K562 (cell line): ENCODE measurements around the gene KATNB1.

Experiments used
- DACH1 ChIP-seq: fragments of 450-650 bp; IDR thresholded peaks from 2 replicates; pipeline ENCODE4 v1.6.1; 2018; ENCODE audit not compliant: partially characterized antibody
- HDAC1 ChIP-seq, 2 experiments: fragments of 450-650 bp; IDR thresholded peaks; 2 replicates each; pipeline ENCODE4 v1.6.1; 2016 to 2017; ENCODE audit warnings: inconsistent platforms in 1 of 2, mild to moderate bottlenecking in 1 of 2, moderate library complexity in 1 of 2
- L3MBTL2 ChIP-seq: fragments of 450-650 bp; IDR thresholded peaks from 2 replicates; pipeline ENCODE4 v1.6.1; 2016; ENCODE audit warnings: mild to moderate bottlenecking, moderate library complexity
- RBM22 ChIP-seq: fragments of 200-400 bp; formaldehyde crosslinking; IDR thresholded peaks from 2 replicates; pipeline ENCODE4 v1.6.1; 2018; ENCODE audit warnings: low read length, low read depth; ENCODE audit not compliant: poor library complexity, severe bottlenecking
- TCF3 ChIP-seq: sonication (generic); formaldehyde crosslinking; IDR thresholded peaks from 2 replicates; pipeline ENCODE4 v1.4.0; 2020; ENCODE audit warnings: mild to moderate bottlenecking, missing genetic modification reagents
- ZBTB11 ChIP-seq, 3 experiments: fragments of 200-800 bp in 1 of 3; fragments of 250-450 bp in 1 of 3; fragments of 450-650 bp in 1 of 3; sonication (Bioruptor Pico) in 1 of 3; sonication (Bioruptor generic) in 1 of 3; formaldehyde crosslinking in 1 of 3; IDR thresholded peaks; 2 replicates each; pipeline versions ENCODE4 v1.6.1 to v1.8.0; 2016 to 2022; ENCODE audit warnings: mild to moderate bottlenecking in 2 of 3, missing genetic modification characterization in 2 of 3, missing compliant biosample characterization in 1 of 3, moderate library complexity in 1 of 3
- ZBTB2 ChIP-seq: fragments of 450-650 bp; IDR thresholded peaks from 2 replicates; pipeline ENCODE4 v1.6.1; 2016; ENCODE audit warnings: antibody characterized with exemption
- ZNF146 ChIP-seq: IDR thresholded peaks from one replicate; pipeline ENCODE4 v1.6.1; 2018; ENCODE audit warnings: missing compliant biosample characterization; ENCODE audit not compliant: unreplicated experiment

GRCh38 chr16:57756424-57757325 lies 21.1 kb downstream of the KATNB1 start:
- no peak for TF ChIP-seq HDAC1 (IDR thresholded peaks at IDR 0.05)
- no peak for TF ChIP-seq DACH1
- TF ChIP-seq ZBTB11 (CRISPR knock-in tag; IDR thresholded peaks at IDR 0.05): no peak
- no peak for TF ChIP-seq RBM22
- TF ChIP-seq L3MBTL2: no peak
- TF ChIP-seq ZBTB2: no peak
- no peak for TF ChIP-seq ZNF146
- TF ChIP-seq TCF3 (CRISPR knock-in tag): no peak
